ENCODE results near the gene PCYT1A.

DNA sequence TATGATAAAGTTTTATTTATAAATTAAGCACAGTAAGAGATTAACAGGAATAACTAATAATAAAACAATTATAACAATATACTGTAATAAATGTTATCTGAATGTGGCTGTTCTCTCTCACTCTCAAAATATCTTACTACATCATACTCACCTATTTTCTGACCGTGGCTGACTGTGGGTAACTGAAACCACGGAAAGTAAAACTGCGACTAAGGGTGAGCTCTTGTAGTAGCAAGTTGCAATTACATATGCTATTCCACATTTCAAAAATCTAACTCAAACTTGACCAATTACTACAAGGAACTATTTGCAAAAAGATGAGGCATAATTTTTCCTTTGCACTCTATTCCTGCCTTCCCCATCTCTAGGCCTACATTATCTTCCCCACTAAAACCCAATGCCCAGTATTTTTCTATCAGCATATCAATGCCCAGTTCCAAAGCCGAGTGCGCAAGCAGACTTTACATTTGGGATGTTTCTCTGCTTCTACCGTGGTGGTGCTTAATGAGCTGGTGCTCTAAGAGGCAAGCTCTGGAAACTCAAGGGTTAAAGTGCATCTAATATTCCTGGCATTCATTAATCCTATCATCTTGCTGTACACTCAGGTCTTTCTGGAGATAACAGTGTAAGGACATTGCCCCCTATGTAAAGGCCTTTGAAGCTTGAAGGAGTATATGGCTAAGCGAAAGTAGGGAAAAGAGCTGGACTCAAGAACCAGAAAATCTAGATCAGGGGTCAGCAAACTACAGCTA, 6.7 kb downstream of the PCYT1A start:
- TF ChIP-seq, protein P1, sequence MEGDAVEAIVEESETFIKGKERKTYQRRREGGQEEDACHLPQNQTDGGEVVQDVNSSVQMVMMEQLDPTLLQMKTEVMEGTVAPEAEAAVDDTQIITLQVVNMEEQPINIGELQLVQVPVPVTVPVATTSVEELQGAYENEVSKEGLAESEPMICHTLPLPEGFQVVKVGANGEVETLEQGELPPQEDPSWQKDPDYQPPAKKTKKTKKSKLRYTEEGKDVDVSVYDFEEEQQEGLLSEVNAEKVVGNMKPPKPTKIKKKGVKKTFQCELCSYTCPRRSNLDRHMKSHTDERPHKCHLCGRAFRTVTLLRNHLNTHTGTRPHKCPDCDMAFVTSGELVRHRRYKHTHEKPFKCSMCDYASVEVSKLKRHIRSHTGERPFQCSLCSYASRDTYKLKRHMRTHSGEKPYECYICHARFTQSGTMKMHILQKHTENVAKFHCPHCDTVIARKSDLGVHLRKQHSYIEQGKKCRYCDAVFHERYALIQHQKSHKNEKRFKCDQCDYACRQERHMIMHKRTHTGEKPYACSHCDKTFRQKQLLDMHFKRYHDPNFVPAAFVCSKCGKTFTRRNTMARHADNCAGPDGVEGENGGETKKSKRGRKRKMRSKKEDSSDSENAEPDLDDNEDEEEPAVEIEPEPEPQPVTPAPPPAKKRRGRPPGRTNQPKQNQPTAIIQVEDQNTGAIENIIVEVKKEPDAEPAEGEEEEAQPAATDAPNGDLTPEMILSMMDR (CRISPR knock-in tag; IDR thresholded peaks at IDR 0.05) = no peak
- no peak for TF ChIP-seq ASH2L (IDR thresholded peaks at IDR 0.05; ENCODE audit: insufficient read length, low read depth, low read length)
